Heart left ventricle (tissue), 16 donors: ENCODE data around the gene MAP6D1. TPM values are rescaled to one million over a fixed set of nuclear protein-coding genes. Genes with fewer than 3 reads are reported as not detected.
"Not testable (repeated sequence)": the region's sequence is repeated elsewhere in the genome, so short reads cannot be mapped to it uniquely, and the experiment has no call there.

ENCODE experiments used
- ATAC-seq, 4 donors: fragments of 200-7000 bp; cut with Tn5 transposase; one replicate each; pipeline ENCODE4 v1.9.1; 2020 to 2022; ENCODE audit warnings: moderate library complexity in 4 of 4, mild to moderate bottlenecking in 3 of 4, moderate number of reproducible peaks in 1 of 4
- DNase-seq, 5 donors: peaks; one replicate each; pipeline ENCODE4 v3.0.0-alpha.2; 2020
- H3K27ac ChIP-seq, 12 donors: fragments of 200-600 bp; sonication (generic) in 4 of 12; one replicate each; pipeline versions ENCODE4 v1.5.0 to v1.8.0; 2016 to 2022; ENCODE audit warnings: mild to moderate bottlenecking in 2 of 12
- H3K27me3 ChIP-seq, 9 donors: fragments of 200-600 bp; sonication (generic) in 2 of 9; one replicate each; pipeline versions ENCODE4 v1.5.1 to v1.8.0; 2016 to 2022; ENCODE audit warnings: mild to moderate bottlenecking in 3 of 9
- H3K36me3 ChIP-seq, 9 donors: fragments of 200-600 bp; sonication (generic) in 2 of 9; one replicate each; pipeline versions ENCODE4 v1.5.0 to v1.8.0; 2018 to 2022; ENCODE audit warnings: mild to moderate bottlenecking in 2 of 9
- H3K4me1 ChIP-seq, 12 donors: fragments of 200-600 bp; sonication (generic) in 4 of 12; one replicate each; pipeline versions ENCODE4 v1.5.0 to v1.8.0; 2016 to 2022; ENCODE audit warnings: mild to moderate bottlenecking in 3 of 12
- H3K4me3 ChIP-seq, 12 donors: fragments of 200-600 bp; sonication (generic) in 4 of 12; one replicate each; pipeline versions ENCODE4 v1.5.0 to v1.8.0; 2017 to 2022; ENCODE audit warnings: mild to moderate bottlenecking in 9 of 12, moderate library complexity in 4 of 12
- H3K9me3 ChIP-seq, 12 donors: fragments of 200-600 bp; sonication (generic) in 4 of 12; one replicate each; pipeline versions ENCODE4 v1.5.0 to v1.8.0; 2016 to 2022; ENCODE audit warnings: mild to moderate bottlenecking in 1 of 12
- POLR2A ChIP-seq, 2 donors: fragments of 450-650 bp; IDR thresholded peaks; one replicate each; pipeline ENCODE4 v1.6.1; 2017; ENCODE audit warnings: antibody characterized with exemption in 2 of 2, mild to moderate bottlenecking in 2 of 2, moderate library complexity in 2 of 2
- WGBS, 4 donors: extraction: QIAGEN DNeasy Blood & Tissue Kit in 2 of 4; methylation state at CpG; one replicate each; pipeline versions ENCODE4 v1.1.5 to v1.1.7; 2013 to 2018; 5-methylcytosine and 5-hydroxymethylcytosine counted together
- intact Hi-C, 10 donors: fragments of 100-400 bp; cut with DNase I; formaldehyde crosslinking; loops; one replicate each; pipeline versions ENCODE4 v1.11.1 to v1.14.2; 2022
- polyA plus RNA-seq, 2 donors: library from polyadenylated mRNA; stranded (reverse); fragments of 200-250 nt; gene quantifications; one replicate each; pipeline ENCODE4 v1.2.3, GENCODE V29; 2013
- total RNA-seq, 9 donors: library from RNA; depleted of rRNA in 2 of 9; stranded (reverse); fragments of >200 nt in 2 of 9; fragmentation: NEBNext Ultra II Directional in 3 of 9; extraction: Animal tissue kit (Norgen Biotek cat#: 25700) in 3 of 9; gene quantifications; one replicate each; pipeline versions ENCODE4 v1.1.0 to v1.2.4, GENCODE V29; 2016 to 2023
- TF ChIP-seq, protein P1 (sequence below), 12 donors: fragments of 200-600 bp; sonication (generic) in 4 of 12; IDR thresholded peaks; one replicate each; pipeline versions ENCODE4 v1.5.0 to v1.8.0; 2018 to 2022; ENCODE audit warnings: antibody characterized with exemption in 12 of 12, mild to moderate bottlenecking in 5 of 12
- donor health status: ischemic (EF 13 %, LVEDD 7.1; RV severe dilation, severe dysfunction).
- donor health status: healthy with polysubstance abuse.
- donor health status: DM: no; HTN: yes; CAD: no.
- donor health status: DM: no; HTN: no; CAD: no.
- donor health status: ischemic (EF 25% LVEDD 6.9; RV normal size, moderate dysfunction).
- donor health status: ischemic (EF 25% LVEDD 5.7; RV mildly dilated, moderate dysfunction).
- donor health status: healthy.
- donor health status: DM: yes; HTN: yes; CAD: no.
- donor health status: ischemic (EF 35%, LVEDD 5.7; RV mildly dilated, moderate dysfunction).
- donor health status: nonischemic (EF 11% LVEDD 7.7; RV severe dilation, severe dysfunction).
- donor health status: DM: yes; HTN: yes; CAD: no.
- donor health status: PGD.
- donor health status: ischemic (EF 29% LVEDD 5.4; RV normal size, mild dysfunction).
- donor health status: nonischemic (EF 23%, LVEDD 6.1; RV moderate dilation, normal function).

The MAP6D1 gene
- total and polyA plus RNA-seq, 11 donors = 0.46 to 6.6 (median 2.1) TPM; not detected in 1

DNA sequence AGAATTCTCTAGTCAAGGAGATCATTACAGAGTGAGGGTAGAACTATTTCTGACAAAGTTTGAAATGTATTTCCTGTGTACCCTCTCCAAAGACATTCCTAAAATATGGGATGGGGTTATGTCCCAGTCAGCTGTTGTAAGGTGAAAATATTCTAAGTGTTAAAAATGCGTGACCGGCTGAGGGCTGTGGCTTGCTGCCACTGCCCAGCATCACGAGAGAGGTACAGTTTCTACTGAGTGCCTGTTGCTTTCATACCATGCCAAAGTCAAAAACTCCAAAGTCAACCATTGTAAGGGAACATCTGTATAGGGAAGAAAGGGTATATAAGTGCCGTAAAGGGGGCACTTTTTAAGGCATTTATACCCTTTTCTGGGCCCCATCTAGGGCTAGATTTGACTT is 30.9 kb downstream of the MAP6D1 start:
- Histone ChIP-seq H3K36me3 (peaks cover 0 to 85% (median 65%) of the 10 kb centered on the region in 9 donors), H3K4me1 (peaks cover 0 to 5% (median 0%) of the 10 kb centered on the region in 12 donors), H3K27ac (peak overlapping the region in 2 of 12 donors; percentile 1 to 36), H3K4me3 (no peak overlapping the region), H3K9me3 (no peaks in the 10 kb centered on the region), H3K27me3 (no peaks in the 10 kb centered on the region)
- DNase-seq = no peak
- WGBS, 4 donors = 62 to 76% (median 70%) methylated on average over 4 of the region's 4 CpGs
- intact Hi-C loops = no loop called here
- ATAC-seq = peak in 3 of 4 donors; percentile 37 to 80 (median 42)
- no peak for TF ChIP-seq POLR2A (IDR thresholded peaks at IDR 0.05)

DNA sequence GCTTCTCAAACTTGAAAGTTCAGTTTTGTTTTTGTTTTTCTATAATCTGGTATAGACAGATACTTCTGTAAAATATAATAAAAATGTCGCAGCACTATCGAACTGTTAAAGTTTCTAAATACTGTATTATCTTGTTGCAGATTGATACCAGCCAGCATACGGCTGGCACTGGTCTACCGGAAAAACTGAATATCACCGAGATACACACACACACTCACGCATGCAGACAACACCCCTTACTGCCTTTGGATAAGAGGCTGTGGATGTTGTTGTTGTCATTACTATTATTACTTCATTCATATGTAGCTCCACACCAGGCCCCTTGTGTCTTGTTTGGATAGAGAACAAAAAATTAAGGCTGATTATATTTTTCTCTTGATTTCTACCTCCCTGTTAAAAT is 32.4 kb downstream of the MAP6D1 start:
- Histone ChIP-seq H3K4me1 (peaks cover 0 to 5% (median 0%) of the 10 kb centered on the region in 12 donors), H3K9me3 (no peaks in the 10 kb centered on the region), H3K27ac (no peak overlapping the region), H3K4me3 (no peak overlapping the region), H3K27me3 (no peaks in the 10 kb centered on the region), H3K36me3 (peaks cover 0 to 85% (median 63%) of the 10 kb centered on the region in 9 donors)
- ATAC-seq = no peak
- DNase-seq = no peak
- 76 to 91% (median 87%) methylated on average over 6 of the region's 6 CpGs for WGBS, 4 donors
- intact Hi-C loops = no loop called here
- TF ChIP-seq, protein P1, sequence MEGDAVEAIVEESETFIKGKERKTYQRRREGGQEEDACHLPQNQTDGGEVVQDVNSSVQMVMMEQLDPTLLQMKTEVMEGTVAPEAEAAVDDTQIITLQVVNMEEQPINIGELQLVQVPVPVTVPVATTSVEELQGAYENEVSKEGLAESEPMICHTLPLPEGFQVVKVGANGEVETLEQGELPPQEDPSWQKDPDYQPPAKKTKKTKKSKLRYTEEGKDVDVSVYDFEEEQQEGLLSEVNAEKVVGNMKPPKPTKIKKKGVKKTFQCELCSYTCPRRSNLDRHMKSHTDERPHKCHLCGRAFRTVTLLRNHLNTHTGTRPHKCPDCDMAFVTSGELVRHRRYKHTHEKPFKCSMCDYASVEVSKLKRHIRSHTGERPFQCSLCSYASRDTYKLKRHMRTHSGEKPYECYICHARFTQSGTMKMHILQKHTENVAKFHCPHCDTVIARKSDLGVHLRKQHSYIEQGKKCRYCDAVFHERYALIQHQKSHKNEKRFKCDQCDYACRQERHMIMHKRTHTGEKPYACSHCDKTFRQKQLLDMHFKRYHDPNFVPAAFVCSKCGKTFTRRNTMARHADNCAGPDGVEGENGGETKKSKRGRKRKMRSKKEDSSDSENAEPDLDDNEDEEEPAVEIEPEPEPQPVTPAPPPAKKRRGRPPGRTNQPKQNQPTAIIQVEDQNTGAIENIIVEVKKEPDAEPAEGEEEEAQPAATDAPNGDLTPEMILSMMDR (IDR thresholded peaks at IDR 0.05) = no peak
- no peak for TF ChIP-seq POLR2A (IDR thresholded peaks at IDR 0.05)

DNA sequence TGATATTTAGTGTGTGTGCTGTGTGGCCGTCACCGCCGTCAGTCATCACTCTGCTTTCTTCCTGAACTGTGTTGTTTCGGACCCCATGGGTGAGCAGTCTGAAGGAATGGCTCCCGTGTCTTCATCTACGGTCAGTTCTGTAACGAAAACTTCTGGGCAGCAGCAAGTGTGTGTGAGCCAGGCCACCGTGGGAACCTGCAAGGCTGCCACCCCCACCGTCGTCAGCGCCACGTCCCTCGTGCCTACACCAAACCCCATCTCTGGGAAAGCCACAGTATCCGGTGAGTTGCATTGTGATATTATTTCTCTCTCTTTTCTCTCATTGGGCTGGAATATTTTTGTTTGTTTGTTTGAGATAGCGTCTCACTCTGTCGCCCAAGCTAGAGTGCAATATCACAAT is 34.7 kb downstream of the MAP6D1 start:
- H3K4me3 ChIP-seq = no peak overlapping the region
- H3K27ac ChIP-seq = no peak overlapping the region
- no peaks in the 10 kb centered on the region for H3K9me3 ChIP-seq
- DNase-seq (no peak), ATAC-seq (no peak)
- no peaks in the 10 kb centered on the region for H3K27me3 ChIP-seq
- H3K36me3 ChIP-seq = peaks cover 0 to 88% (median 80%) of the 10 kb centered on the region in 9 donors
- H3K4me1 ChIP-seq = peaks cover 0 to 4% (median 0%) of the 10 kb centered on the region in 12 donors
- 92 to 94% (median 94%) methylated on average over 16 of the region's 16 CpGs for WGBS, 4 donors
- intact Hi-C loops = no loop called here
- no peak for TF ChIP-seq POLR2A (IDR thresholded peaks at IDR 0.05)
- TF ChIP-seq, protein P1 (IDR thresholded peaks at IDR 0.05) = no peak

DNA sequence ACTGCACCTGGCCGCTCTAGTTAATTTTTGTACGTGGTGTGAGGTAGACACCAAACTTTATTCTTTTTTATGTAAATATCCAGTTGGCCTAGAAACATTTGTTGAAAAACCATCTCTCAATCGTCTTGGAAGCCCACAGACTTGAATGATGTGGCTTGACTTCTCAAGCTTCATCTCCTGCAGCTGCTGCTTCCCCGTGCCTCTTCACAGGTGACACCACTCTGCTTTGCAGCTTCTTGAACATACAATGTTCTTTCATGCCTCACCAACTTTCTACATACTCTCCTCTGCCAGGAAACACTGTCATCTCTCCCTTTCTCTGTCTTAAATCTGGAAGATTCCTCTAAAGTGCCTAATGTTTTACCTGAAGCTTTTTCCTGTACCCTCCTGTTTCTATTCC is 35.6 kb downstream of the MAP6D1 start:
- intact Hi-C loops = no loop called here
- no peaks in the 10 kb centered on the region for H3K9me3 ChIP-seq
- DNase-seq (no peak), ATAC-seq (no peak)
- WGBS, 4 donors = 91 to 97% (median 93%) methylated on average over 4 of the region's 4 CpGs
- H3K27me3 ChIP-seq = no peaks in the 10 kb centered on the region
- peaks cover 0 to 3% (median 0%) of the 10 kb centered on the region in 12 donors for H3K4me1 ChIP-seq
- H3K4me3 ChIP-seq = no peak overlapping the region
- no peak overlapping the region for H3K27ac ChIP-seq
- H3K36me3 ChIP-seq = peaks cover 0 to 96% (median 87%) of the 10 kb centered on the region in 9 donors
- no peak for TF ChIP-seq POLR2A (IDR thresholded peaks at IDR 0.05)
- TF ChIP-seq, protein P1 (IDR thresholded peaks at IDR 0.05) = no peak

DNA sequence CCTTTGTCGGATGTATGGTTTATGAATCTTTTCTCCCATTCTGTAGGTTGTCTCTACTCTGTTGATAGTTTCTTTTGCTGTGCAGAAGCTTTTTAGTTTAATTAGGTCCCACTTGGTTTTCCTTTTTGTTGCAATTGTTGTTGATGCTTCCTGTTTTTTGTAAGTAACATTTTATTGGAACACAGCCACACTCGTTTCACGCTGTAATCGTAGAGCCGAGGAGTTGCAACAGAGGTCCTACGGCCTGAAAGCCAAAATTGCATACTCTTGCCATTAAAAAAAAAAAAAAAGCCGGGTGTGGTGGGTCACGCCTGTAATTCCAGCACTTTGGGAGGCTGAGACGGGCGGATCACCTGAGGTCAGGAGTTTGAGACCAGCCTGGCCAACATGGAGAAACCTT is 40.9 kb downstream of the MAP6D1 start:
- 77 to 91% (median 77%) methylated on average over 10 of the region's 10 CpGs for WGBS, 4 donors
- H3K4me1 ChIP-seq = peaks cover 0 to 36% (median 5%) of the 10 kb centered on the region in 12 donors
- H3K4me3 ChIP-seq, H3K9me3 ChIP-seq, H3K27me3 ChIP-seq, intact Hi-C loops, DNase-seq, ATAC-seq: not testable (repeated sequence)
- peaks cover 0 to 88% (median 80%) of the 10 kb centered on the region in 9 donors for H3K36me3 ChIP-seq
- H3K27ac ChIP-seq = peak overlapping the region in 1 of 12 donors; percentile 66
